NCI-H82 (cell line): ENCODE measurements around the gene TP53I3.
A peak's percentile ranks its signal among the peaks of the same experiment; 100 is the strongest.

Source experiments
- DNase-seq: peaks from one replicate; lab custom pipeline; 2025; lab: John Stamatoyannopoulos, UW

TP53I3 gene

GRCh38 chr2:24054366-24055010, 30.1 kb downstream of the TP53I3 start:
- DNase-seq, result no peak

DNA sequence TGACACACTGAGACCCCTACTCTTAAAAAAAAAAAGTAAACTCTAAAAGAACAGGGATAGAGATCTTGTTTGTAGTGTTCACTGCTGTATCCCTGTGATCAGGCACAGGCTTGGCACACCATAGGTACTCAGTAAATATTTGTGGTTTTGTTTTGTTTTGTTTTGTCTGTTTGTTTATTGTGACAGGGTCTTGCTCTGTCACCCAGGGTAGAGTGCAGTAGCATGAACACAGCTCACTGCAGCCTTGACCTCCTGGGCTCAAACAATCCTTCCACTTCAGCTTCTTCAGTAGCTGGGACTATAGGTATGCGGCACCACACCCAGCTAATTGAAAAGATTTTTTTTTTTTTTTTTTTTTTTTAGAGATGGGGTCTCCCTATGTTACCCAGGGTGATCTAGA, 31.7 kb downstream of the TP53I3 start:
- DNase-seq, result no peak

GRCh38 chr2:24051833-24052232, 32.8 kb downstream of the TP53I3 start:
- DNase-seq, result no peak

- peak; percentile 50 for DNase-seq
Measured at GRCh38 chr2:24050041-24050979, 34.3 kb downstream of the TP53I3 start.

GRCh38 chr2:24049485-24050021, 35.1 kb downstream of the TP53I3 start, which contains the start of gene FKBP1B:
Gene FKBP1B (plus strand): TSS chr2:24049741. CDS start chr2:24049850, 109 bp downstream.
- peak; percentile 92 for DNase-seq

GRCh38 chr2:24048769-24049484, 35.7 kb downstream of the TP53I3 start:
- peak; percentile 61 for DNase-seq

DNA sequence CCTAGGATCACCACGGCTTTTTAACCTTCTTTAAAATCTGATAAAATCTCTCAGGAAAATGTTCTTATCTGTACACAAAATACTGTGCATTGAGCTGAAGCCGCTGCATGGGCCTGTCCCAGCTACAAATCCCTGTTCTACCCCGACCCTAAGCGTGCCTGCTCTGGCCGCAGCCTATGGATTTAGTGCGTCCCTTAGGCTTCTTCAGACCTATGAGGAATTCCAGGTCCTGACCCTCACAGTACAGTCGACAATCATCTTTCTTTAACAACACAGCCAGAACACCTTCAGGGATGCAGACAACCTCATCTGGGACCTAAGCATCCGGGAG, 37.0 kb downstream of the TP53I3 start:
- no peak for DNase-seq

GRCh38 chr2:24046930-24047702, 37.5 kb downstream of the TP53I3 start, which contains the start of gene WDCP:
Gene WDCP (minus strand): TSS chr2:24047391. CDS start chr2:24039494, 7,897 bp downstream.
- peak; percentile 100 for DNase-seq

GRCh38 chr2:24046599-24046929, 38.1 kb downstream of the TP53I3 start:
- no peak for DNase-seq

DNA sequence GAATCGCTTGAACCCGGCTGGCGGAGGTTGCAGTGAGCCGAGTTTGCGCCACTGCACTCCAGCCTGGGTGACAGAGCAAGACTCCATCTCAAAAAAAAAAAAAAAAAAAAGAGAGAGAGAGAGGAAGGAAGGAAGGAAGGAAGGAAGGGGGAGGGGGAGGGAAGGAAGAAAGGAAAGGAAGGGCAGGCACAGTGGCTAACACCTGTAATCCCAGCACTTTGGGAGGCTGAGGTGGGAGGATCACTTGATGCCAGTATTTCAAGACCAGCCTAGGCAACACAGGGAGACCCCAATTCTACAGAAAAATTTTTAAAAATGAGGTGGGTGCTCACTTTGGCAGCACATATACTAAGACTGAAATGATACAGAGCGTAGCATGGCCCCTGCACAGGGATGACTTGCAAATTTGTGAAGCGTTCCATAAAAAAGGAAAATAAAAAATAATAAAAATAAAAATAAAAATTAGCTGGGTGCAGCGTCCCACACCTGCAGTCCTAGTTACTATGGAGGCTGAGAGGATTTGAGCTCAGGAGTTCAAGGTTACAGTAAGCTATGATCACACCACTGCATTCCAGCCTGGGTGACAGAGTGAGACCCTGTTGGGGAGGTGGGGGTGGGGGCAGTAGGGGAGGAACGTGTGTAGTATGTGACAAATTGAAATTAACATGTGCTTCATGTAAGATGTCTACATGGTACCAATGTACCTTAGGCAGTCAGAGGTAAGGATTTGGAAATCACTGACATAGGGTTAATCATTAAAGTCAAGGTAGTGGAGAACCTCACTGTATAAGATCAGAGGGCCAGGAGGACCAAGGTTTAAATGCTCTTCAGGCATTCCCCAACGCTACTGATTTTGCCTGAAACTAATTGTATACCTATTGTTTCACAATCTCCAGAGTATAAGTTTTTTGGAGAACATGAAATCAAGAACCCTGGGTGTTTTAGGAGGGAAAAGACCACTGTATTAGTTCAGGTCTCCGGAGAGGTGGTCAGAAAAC, 38.8 kb downstream of the TP53I3 start:
- no peak for DNase-seq

DNA sequence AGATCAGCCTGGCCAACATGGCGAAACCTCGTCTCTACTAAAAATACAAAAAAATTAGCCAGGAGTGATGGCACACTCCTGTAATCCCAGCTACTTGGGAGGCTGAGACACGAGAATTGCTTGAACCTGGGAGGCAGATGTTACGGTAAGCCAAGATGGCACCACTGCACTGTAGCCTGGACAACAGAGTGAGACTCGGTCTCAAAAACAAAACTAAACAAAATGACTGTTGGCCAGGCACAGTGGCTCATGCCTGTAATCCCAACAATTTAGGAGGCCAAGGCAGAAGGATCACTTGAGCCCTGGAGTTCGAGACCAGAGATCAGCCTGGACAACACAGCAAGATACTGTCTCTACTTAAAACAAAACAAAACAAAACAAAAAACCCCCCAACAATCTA, 41.5 kb downstream of the TP53I3 start:
- DNase-seq, result peak; percentile 26

DNA sequence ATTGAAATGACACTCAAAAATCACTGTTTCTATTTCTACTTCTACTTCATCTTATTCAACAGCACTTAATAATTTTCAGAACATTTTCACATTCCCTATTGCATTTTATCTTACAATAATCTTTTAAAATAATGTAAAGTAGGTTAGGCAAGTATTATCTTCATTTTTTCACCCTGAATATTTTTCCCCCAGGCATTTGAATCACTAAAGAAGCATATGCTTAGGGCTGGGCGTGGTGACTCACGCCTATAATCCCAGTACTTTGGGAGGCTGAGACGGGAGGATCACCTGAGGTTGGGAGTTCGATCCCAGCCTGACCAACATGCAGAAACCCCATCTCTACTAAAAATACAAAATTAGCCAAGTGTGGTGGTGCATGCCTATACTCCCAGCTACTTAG, 44.1 kb downstream of the TP53I3 start:
- DNase-seq, result no peak

DNA sequence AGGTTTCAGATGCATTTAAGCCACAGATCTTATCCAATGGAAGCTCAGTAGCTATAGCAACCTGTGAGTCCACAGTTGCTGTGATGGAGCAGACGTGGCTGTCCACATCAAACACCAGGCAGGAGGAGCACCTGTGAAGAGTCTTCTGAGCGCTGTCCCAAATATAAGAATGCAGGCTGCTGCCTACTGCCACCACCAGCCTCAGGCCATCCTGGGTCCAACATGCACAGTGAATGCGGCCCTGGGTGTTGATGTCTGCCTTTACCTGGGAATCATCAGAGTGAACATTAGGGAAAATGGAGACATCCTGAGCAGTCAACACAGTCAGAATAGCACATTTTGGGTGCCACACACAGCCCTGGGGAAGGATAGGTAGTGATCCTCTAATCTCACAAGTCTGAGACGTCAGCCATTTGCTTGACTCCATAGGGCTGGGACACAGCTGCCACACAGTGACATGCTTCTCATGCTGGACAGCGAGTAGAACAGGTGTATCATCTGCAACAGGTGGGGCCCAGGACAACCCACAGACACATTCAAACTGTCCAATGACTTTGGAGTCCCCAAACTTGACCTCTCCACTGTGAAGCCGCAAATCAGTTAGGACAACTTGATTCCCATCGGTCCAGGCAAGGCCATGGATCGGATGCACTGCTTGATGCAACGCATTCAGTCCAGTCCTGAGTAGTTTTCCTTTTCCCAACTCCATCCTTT, 45.7 kb downstream of the TP53I3 start:
- DNase-seq, result no peak
